Loucy (cell line): ENCODE data around the gene BCL2.
A peak's percentile ranks its signal among the peaks of the same experiment; 100 is the strongest.

ENCODE experiments used
- H2AFZ ChIP-seq: fragments of 200-600 bp; sonication (generic); 2 replicates; pipeline ENCODE4 v1.6.0; 2016; ENCODE audit warnings: antibody characterized with exemption, mild to moderate bottlenecking, low read length, moderate library complexity
- H3F3A ChIP-seq: fragments of 200-600 bp; 2 replicates; pipeline ENCODE4 v1.6.0; 2016; ENCODE audit warnings: antibody characterized with exemption, low read depth, mild to moderate bottlenecking
- H3K27me3 ChIP-seq: fragments of 200-600 bp; sonication (generic); 2 replicates; pipeline ENCODE4 v1.6.1; 2014; ENCODE audit warnings: low read length, mild to moderate bottlenecking; ENCODE audit not compliant: insufficient read depth, poor library complexity, severe bottlenecking
- H3K36me3 ChIP-seq: fragments of 200-600 bp; sonication (generic); 2 replicates; pipeline ENCODE4 v1.6.1; 2016; ENCODE audit warnings: low read length; ENCODE audit not compliant: insufficient read depth
- H3K4me1 ChIP-seq: fragments of 200-600 bp; sonication (generic); 2 replicates; pipeline ENCODE4 v1.5.1; 2014; ENCODE audit warnings: low read length, mild to moderate bottlenecking; ENCODE audit not compliant: insufficient read depth, poor library complexity, severe bottlenecking
- H3K4me2 ChIP-seq: fragments of 200-600 bp; sonication (generic); 2 replicates; pipeline ENCODE4 v1.6.0; 2014; ENCODE audit warnings: antibody characterized with exemption, low read length, low read depth, mild to moderate bottlenecking; ENCODE audit not compliant: poor library complexity, severe bottlenecking
- H3K4me3 ChIP-seq: fragments of 200-600 bp; sonication (generic); 2 replicates; pipeline ENCODE4 v1.5.1; 2014; ENCODE audit warnings: low read length, mild to moderate bottlenecking, mixed read lengths; ENCODE audit not compliant: poor library complexity, severe bottlenecking
- H3K79me2 ChIP-seq: fragments of 200-600 bp; sonication (generic); 2 replicates; pipeline ENCODE4 v1.6.1; 2014; ENCODE audit warnings: low read length; ENCODE audit not compliant: insufficient read depth
- H3K9ac ChIP-seq: fragments of 200-600 bp; sonication (generic); 2 replicates; pipeline ENCODE4 v1.6.0; 2014; ENCODE audit warnings: mild to moderate bottlenecking, low read depth, low read length, moderate library complexity; ENCODE audit not compliant: poor library complexity, severe bottlenecking
- H3K9me2 ChIP-seq: fragments of 200-600 bp; sonication (generic); replicated peaks from 2 replicates; pipeline ENCODE4 v1.6.1; 2016; ENCODE audit warnings: low read depth, low read length, mixed read lengths
- H3K9me3 ChIP-seq: fragments of 200-600 bp; sonication (generic); 2 replicates; pipeline ENCODE4 v1.6.1; 2014; ENCODE audit warnings: mild to moderate bottlenecking, antibody characterized with exemption, low read length, low read depth; ENCODE audit not compliant: insufficient read depth
- H4K20me1 ChIP-seq: fragments of 200-600 bp; sonication (generic); 2 replicates; pipeline ENCODE4 v1.6.0; 2014; ENCODE audit warnings: antibody characterized with exemption, low read length, mild to moderate bottlenecking; ENCODE audit not compliant: insufficient read depth, poor library complexity, severe bottlenecking
- CTCF ChIP-seq: fragments of 200-600 bp; sonication (generic); conservative IDR thresholded peaks from 2 replicates; pipeline ENCODE4 v1.5.1; 2014; ENCODE audit warnings: mild to moderate bottlenecking, antibody characterized with exemption, low read length
- EZH2phosphoT487 ChIP-seq: fragments of 200-600 bp; IDR thresholded peaks from 2 replicates; pipeline ENCODE4 v1.6.1; 2018; ENCODE audit warnings: antibody characterized with exemption, mild to moderate bottlenecking, moderate library complexity, borderline replicate concordance

Gene BCL2

GRCh38 chr18:63189041-63189440, 130.5 kb downstream of the BCL2 start:
- H3K4me3 ChIP-seq, result no peak overlapping the region
- no peaks in the 10 kb centered on the region for H3K27me3 ChIP-seq
- no peaks in the 10 kb centered on the region for H3K9me3 ChIP-seq
- no peak overlapping the region for H2AFZ ChIP-seq
- no peak for TF ChIP-seq EZH2phosphoT487
- no peak for TF ChIP-seq CTCF
- H3K9me2 ChIP-seq, result no peaks in the 10 kb centered on the region
- H3F3A ChIP-seq, result no peaks in the 10 kb centered on the region
- H3K79me2 ChIP-seq, result peaks cover 53% of the 10 kb centered on the region
- H3K9ac ChIP-seq, result no peak overlapping the region
- H3K36me3 ChIP-seq, result no peaks in the 10 kb centered on the region
- H4K20me1 ChIP-seq, result no peaks in the 10 kb centered on the region
- H3K4me1 ChIP-seq, result peaks cover 11% of the 10 kb centered on the region
- H3K4me2 ChIP-seq, result no peak overlapping the region

GRCh38 chr18:63187791-63188460, 131.6 kb downstream of the BCL2 start:
- H3K4me2 ChIP-seq, result no peak overlapping the region
- H3K36me3 ChIP-seq, result no peaks in the 10 kb centered on the region
- peaks cover 45% of the 10 kb centered on the region for H3K79me2 ChIP-seq
- H4K20me1 ChIP-seq, result no peaks in the 10 kb centered on the region
- H3K4me3 ChIP-seq, result no peak overlapping the region
- no peak overlapping the region for H2AFZ ChIP-seq
- H3K4me1 ChIP-seq, result peaks cover 22% of the 10 kb centered on the region
- no peak overlapping the region for H3K9ac ChIP-seq
- no peaks in the 10 kb centered on the region for H3K9me3 ChIP-seq
- TF ChIP-seq CTCF (no peak), EZH2phosphoT487 (no peak)
- no peaks in the 10 kb centered on the region for H3K9me2 ChIP-seq
- H3K27me3 ChIP-seq, result no peaks in the 10 kb centered on the region
- no peaks in the 10 kb centered on the region for H3F3A ChIP-seq

- no peak overlapping the region for H2AFZ ChIP-seq
- H4K20me1 ChIP-seq, result no peaks in the 10 kb centered on the region
- no peaks in the 10 kb centered on the region for H3K9me2 ChIP-seq
- H3K9me3 ChIP-seq, result no peaks in the 10 kb centered on the region
- H3F3A ChIP-seq, result no peaks in the 10 kb centered on the region
- H3K4me1 ChIP-seq, result peaks cover 30% of the 10 kb centered on the region
- H3K4me3 ChIP-seq, result no peak overlapping the region
- no peak overlapping the region for H3K9ac ChIP-seq
- peaks cover 38% of the 10 kb centered on the region for H3K79me2 ChIP-seq
- peak overlapping the region; percentile 4 for H3K4me2 ChIP-seq
- no peaks in the 10 kb centered on the region for H3K27me3 ChIP-seq
- TF ChIP-seq CTCF (no peak), EZH2phosphoT487 (no peak)
- H3K36me3 ChIP-seq, result no peaks in the 10 kb centered on the region
Measured at GRCh38 chr18:63187223-63187574, 132.4 kb downstream of the BCL2 start.
